ENCODE measurements around the gene PAK6. TPM values are rescaled to one million over a fixed set of nuclear protein-coding genes. Genes with fewer than 3 reads are reported as not detected.
A peak's percentile ranks its signal among the peaks of the same experiment; 100 is the strongest.

Gene PAK6
- total RNA-seq, 1 donor from 2014 or later = 29.5 TPM

DNA sequence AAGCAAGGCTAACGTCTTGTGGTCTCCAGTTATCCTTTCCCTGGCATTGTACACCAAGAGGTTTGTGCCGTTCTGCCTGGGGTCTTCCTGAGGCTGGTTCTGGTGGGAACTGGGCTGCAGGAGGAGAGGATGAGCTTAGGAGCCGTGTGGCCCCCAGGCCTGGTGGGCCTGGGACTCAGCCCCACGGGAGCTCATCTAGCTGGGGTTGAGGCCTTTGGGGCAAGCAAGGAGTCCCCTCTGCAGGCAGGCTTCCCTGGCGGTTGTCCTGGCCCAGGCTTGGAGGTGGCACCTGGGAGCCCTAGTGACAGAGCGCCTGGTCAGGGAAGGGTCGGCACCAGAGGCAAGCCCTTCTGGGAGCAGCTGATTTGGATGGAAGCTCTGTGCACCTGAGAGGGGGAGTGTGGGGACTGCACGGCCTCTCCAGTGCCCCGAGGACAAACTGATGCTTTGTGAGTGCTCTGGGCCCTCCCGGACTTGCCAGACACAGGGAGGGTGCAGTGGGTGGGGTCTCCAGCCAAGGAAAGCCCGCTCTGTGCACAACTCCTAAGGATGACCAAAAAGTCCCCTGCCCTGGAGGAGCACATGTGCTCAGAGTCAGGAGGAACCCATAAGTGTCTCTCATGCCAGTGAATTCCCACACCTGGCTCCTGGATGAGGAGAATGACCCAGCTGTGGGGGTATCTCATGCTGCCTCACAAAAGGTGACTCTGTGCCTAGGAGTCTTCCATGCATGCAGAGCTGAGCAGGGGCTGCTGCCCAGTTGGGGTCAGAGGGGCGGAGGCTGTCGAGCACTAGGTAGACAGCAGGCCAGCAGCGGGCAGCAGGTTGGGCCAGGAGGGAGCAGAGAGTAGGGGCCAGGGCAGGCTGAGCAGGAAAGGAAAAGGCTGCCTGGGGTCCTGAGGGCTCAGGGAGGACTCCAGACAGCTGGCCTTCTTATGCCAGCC lies 2.7 kb downstream of the PAK6 start:
- DNase-seq (ENCODE audit: low spot score) = peak; percentile 35

DNA sequence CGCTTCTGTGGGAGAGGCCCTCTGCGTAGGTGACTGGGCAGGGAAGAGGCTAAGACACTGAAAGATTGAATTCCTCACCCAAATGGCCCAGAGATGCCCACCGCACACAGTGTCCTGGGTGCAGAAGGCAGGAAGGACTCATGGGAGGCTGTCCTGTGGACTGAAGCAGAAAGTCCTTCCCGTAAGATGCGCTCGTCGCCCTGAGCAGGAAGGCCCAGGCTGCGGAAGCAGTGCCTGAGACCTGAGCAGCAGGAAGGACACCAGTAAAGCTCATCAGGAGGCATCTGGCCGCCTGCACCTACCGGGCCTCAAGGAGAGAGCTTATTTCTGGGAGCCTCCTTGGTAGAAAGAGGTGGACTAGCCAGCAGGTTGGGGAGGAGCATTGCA lies 3.3 kb downstream of the PAK6 start:
- peak; percentile 40 for DNase-seq (ENCODE audit: low spot score)

DNA sequence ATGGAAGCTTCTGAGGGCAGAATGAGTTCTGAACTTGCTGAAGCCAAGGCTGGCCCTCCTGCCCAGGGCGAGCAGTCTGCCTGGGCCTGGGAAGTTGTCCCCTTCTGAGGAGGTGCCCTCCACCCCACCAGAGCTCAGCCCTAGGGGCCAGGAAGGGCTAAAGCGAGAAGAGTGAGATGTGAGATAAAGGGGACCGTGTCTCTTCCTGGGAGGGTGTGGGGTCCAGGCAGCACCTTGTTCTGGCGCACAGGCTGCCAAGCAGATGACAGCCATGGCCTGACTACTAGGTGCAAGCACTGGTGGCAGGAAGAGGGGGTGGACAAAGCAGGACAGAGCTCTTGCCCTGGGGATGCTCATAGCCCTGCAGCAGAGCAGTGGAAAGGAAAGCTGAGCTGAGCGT lies 3.7 kb downstream of the PAK6 start:
- no peak for DNase-seq (ENCODE audit: low spot score)

DNA sequence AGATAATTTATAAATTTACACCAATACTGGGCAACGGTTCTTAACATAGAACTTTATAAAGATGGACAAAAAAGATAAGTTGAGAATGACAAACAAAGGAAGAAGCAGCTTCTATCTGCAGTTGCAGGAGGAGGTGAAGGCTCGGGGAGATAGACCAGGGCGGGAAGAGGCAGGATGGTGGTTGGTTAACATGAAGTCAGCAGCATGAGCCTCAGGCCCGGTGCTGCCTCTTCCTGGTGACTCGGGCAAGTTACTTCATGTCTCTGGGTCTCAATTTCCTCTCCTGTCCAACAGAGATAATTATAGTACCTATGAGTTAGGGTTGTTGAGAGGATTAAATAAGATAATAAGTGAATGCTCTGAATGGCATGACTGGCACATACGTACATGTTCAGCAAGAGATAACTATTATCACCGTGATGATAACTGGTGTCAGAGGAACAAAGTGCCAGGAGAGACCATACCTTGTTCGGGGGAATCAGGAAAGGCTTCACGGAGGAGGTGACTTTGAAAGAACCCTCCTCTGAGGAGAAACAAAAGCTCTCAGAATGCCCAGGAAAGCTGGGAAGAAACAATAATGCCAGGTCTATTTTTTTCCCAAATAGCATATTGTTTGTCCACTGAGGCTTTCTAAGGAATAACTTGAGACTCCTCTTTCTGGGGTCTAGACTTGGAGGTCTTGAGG lies 4.4 kb downstream of the PAK6 start:
- no peak for DNase-seq (ENCODE audit: low spot score)

DNA sequence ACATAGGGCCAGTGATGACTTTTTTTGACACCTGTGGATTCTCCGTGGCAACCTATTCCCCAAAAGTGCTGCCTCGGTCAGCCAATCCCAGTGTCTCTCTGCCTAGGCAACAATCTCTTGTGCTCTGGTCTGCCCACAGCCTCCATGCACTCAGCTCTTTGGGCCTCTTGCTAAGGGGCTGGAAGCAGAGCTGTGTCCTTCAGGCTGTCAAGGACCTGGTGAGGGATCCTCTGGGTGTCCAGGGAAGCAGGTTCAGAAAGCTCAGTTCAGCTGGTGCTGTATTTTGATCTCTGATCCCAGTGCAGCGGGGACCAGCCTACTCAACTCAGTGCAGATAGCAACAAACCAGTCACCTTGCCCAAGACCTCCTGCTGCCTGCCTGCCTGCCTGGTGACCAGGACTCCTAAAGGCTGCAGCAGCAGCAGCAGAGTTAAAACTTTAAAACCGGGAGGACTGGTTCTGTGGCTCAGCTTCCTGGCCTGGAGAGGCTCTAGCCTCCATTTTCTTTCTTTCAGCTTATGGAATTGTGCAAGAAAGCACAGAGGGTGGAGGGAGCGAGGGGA lies 6.2 kb downstream of the PAK6 start:
- DNase-seq (ENCODE audit: low spot score) = peak; percentile 73

DNA sequence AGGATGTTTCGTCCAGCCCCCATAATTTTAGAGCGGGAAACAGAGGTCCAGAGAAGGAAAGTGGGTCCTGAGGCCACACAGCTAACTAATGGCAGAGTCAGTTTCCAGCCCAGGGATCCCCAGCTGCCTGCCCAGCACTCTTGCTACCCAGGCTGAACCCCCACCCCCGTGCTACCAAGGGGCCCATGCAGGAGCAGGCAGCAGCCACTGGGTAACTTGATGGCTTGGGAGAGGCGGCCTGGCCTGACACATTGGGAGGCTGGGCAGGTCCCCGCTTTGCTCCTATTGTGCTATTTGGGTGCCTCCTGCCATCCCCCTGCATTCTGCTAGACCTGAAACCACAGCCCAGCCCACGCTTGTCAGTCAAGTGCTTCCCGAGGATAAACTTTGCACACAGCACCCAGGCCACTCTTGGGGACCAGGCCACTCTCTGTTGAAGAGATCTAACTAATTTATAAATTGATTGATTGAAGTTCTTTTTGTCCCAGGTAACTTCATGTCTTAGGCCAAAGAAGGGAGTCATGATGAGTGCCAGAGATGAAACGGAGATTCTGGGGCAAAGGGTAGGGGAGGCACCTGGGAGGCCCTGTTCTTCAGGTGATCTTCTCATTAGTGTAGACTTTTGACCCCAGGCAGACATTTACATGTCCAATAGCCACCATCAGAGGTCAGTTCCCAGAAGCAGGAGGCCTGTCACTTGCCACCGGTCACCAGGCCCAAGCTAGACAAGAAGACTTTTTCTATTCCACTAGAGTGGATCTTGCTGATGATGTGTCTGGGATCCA lies 7.0 kb downstream of the PAK6 start:
- no peak for DNase-seq (ENCODE audit: low spot score)

DNA sequence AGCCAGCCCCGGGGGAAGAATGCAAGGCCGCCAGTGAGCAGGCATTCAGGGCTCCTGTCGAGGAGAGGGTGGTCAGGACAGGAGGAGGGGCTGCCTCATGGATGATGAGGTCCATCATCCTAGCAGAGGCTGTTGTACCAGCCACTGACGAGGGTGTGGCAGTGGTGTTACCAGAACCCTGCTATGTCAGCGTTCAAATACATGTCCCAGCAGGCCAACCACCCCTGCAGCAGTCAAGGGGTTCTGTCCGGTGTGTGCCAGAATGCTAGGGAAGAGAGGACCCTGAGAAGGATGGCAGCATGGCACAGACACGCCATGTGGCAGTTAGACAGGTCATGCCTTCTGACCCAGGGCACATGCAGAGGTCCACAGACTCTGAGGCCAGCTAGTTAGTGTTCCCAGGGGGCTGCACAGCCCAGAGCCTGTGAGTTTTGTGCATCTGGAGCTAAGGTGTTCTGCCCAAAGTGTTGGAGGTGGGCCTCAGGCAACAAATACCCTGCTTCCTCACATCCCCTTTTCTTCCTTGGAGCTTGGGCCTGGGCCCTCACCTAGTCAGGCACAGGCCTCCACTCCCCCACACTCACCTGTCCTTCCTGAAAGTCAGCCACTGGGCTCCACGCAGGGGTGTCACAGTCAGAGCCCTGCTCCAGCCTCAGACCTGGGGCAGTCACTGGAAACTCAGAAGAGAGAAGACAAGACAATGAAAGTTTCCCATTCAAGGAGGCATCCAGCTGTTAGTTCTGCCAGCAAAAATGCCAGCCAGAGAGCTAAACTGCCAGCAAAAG lies 7.8 kb downstream of the PAK6 start:
- no peak for DNase-seq (ENCODE audit: low spot score)

DNA sequence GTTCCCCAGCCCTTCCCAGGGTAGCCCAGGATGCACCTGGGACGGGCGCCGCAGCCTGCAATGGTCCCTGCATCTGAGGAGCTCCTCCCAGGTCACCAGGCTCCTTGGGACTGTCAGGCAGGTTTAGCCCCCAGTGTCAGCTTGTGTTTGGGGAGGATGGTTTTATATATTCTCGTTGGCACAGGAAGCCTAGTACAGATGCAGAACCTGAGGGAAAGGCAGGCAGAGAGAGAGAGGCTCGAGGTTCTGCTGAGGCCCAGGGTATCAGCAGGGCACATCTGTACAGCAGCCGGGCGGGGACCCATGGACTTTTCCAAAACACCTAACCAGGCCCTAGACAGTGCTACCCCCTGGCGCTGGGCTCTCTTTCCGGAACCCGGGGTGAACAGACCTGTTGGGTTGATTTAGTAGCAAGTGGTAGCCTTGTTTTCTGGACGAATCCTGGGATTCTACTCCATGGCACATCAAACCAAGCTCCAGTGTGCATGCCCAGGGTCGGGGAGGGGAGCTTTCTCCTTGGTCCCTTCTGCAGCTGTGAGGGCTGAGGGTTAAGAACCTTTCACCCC lies 8.6 kb downstream of the PAK6 start:
- DNase-seq (ENCODE audit: low spot score) = no peak

DNA sequence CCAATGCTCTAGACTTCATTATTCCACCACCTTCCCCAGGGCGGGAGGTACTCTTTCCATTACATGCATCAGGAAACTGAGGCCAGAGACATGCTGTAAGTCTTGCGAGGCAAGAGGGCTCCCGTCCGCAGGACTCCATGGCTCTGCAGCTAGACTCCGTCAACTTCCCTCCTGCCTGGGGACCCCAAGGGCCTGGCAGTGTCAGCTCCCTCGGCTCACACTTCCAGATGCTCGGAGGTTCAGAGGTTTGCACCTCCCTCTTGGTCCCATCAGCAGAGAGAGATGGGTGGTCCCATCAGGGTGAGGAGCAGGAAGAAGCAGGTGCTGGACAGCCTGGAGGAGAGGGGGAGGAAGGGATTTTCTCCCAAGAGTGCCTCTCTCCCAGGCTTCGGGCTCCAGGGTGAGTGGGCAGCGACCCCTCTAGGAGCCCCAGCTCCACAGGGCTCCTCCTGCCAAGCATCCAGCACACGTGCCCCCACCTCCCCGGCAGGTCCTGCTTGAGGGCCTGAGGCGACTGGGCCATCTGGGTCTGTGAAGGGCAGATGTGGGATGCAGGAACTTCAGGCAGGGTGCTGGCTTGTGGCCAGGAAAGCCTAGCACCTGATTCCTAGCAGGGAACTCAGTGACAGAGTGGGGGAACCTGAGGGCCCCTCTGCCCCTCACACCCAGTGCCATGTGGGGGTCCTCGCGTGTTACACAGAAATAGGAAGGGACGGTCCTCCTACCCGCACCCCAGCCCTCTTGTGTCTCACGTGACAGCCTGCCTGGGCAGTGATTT lies 9.3 kb downstream of the PAK6 start:
- DNase-seq (ENCODE audit: low spot score) = no peak

DNA sequence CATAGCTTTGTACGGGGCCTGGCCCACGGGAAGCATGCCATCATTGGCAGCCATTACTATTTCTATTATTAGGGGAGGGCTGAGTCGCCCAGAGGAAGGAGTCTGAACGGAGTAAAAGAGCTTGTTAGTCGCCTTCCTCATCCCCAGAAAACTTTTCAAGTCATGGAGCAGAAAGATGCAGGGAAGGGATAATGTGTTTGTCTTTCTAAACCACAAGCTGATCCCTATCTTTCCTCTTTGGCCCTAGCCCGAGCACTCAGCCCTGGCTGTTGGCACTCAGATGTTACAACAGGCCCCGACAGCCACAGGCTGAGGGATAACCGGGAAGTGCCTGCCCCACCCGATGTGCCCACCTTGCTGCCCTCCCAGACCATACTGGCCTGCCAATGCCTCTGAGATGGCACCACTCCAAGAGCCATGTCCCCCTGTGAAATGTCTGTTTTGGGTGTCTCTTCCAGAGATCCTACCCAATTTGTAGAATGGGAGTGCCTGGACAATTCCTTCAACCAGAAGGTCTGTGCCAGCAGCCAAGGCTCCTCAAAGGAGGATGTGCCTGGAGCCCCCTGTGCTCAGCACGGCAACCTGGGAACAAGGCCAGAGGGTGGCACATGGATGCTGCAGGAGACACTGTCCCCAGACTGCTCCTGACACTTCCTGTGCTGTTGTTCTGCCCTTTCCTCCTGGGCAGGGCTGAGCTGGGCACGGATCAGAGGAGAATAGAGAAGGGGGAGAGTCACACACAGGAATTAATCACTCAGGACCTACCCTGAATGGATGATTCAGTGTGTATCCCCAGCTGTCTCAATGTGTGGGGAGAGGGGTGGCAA lies 10.8 kb downstream of the PAK6 start:
- no peak for DNase-seq (ENCODE audit: low spot score)

DNA sequence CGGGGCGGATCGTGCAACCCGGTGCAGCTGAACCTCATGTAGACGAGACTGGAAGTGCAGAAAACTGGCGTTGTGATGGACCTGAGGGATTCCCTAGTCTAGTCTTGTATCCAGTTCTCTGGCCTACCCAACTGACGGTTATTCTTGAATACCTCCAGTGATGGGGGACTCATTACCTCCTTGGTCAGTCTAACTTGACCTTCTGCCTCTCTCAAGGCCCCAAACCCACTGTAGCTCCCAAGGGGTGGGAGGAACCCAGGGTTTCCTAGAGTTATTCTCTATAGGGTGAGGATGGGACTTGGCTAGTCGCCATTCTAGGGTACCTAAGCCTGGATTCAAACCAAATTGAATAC lies 11.4 kb downstream of the PAK6 start:
- no peak for DNase-seq (ENCODE audit: low spot score)

DNA sequence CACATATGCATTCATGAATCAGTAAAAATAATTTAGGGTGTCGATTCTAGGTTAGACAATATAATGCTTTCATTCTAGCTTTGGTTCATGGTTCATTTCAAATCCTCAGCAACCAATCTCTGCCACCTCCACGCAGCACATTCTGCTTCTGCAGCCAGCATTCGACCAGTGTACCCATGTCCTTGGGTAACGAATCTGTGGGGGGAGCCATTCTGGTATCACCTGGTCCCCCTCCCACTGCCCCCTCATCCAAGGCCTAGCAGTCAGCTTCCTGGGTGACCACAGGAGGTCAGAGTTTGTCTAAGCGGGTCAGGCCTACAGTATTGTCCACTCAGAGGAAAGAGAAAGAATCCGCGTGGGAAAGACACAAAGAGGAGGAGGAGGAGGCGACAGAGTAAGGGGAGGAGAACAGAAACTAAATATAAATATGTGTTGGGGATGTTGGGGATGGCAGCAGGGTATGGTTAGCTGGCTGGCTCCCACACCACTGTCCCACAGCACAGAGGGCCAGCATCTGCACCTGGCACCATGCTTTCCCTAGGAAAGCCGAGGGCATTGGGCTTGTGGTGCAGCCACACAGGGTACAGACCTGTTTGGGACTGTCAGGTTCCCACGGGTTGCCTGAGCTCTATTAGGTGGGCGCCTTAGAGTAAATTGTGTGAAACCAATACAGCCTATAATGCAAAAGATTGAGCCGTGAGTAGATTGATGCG lies 12.1 kb downstream of the PAK6 start:
- no peak for DNase-seq (ENCODE audit: low spot score)

DNA sequence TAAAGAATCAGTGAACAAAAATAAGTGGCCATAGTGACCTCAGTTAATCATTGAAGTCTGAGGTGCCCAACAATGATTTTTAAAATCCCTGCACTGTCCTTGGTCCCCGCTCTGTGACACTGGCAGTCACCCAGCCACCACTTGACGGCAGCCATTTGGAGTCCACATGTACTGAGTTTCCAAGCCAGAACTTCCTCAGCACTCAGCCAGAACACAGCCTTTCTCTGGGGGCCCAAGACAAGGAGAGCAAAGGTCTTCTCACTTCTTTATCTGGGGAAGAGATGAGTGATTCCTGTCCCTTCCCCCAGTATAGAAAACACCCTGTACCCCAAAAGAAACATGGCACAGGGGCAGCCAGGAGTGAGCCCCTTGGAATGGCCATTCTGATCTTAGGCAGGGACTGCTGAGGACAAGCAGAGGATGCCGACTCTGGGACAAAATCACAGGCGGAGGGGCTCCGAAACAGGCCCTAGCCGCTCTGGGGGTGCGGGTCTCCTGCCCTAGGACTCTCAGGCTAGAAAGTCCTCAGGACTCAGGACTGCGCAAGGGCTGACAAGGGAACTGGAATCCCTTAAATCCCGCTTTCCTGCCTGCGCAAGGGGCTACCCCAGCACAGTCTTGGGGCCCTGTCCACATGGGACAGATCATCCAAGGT lies 12.8 kb downstream of the PAK6 start:
- DNase-seq (ENCODE audit: low spot score) = no peak

DNA sequence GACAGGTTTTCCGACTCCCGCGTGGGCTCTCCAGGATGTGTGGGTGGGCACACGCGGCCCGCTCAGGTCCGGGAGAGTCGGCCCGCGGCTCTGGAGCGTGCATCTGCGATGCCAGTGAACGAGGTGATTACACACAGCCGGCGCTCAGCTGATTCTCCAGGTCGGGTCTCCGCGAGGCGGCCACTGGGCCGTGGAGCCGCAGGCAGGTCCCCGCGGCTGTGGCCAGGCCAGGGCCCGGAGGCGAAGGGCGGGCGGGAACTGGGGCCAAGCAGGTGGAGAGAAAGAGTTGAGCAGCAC lies 13.2 kb downstream of the PAK6 start:
- DNase-seq (ENCODE audit: low spot score) = no peak

DNA sequence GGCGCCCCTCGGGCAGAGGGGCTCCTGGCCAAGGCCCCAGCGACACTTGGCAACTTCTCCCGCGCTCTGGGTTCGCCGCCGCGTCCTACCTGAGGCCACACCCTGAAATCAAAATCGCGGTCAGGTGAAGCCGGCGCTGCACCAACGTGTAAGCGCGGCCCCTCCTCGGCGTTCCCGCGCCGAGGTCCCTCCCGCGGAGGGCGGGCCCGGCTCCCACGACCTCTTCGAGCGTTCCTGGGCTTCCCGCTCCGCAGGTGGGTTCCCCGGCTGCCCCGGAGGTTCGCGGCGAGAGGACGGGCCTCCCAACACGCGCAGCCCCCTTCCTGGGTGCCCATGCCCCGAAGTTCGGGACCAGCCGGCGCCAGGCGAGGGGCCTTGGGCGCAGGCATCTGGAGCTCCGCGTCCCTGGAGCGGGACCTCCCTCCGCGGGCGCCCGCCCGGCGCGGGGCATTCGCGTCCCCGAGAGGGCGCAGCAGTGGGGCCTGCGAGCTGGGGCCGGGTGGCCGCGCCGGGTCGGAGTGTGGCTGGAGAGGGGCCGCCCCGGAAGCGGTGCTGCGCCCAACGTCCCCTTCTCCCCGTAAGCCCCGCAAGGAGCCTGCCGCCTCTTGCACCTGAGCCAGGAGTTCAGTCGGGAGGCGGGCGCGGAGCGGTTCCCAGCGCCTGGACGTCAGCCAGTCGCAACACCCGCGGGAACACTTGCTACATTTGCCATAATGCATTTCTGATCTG lies 13.7 kb downstream of the PAK6 start:
- DNase-seq (ENCODE audit: low spot score) = peak; percentile 64

DNA sequence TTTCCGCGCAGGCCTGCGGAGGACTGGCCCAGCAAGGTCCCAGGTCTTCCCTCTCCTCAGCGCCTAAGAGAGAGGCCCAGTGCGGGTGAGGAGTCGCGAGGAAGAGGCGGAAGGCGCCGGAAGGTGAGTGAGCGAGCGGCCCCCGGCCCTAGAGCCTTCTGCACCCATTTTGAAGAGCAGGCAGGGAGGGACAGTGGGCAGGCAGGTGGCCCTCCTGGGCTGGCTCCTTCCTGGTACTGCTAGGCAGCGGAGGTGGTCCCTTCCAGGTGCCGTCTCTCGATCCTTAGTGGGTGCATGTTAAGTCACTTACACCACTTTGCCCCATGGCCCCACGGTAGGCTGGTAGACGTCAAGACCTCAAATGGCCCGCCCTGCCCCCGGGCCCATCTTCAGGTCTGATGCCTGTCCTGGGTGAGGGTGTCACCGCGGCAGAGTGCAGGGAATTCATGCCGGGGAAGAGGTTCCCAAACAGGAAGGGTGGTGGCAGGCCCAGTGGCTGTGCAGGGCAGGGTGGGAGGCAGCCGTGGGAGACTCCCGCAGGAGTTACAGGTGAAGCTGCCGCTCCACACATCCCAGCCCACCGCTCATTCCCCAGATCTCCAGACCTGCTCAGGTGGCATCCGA lies 14.4 kb downstream of the PAK6 start:
- no peak for DNase-seq (ENCODE audit: low spot score)

DNA sequence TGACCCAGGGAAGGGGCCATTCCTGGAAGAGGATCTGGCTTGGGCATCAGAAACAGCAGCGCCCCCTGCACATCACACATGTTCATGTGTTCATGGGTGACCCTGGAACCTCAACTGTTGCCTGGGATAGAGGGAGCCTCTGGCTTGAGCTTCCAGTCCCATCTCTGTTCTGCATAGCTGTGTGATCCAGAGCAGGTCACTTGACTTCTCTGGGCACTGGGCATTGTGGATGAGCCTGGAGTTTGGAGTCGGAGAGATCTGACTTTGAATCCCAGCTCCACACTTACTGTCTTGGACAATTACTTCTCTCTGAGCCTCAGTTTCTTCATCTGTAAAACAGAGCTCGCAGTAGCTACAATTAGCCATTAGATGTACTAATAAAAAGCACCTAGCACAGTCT lies 15.6 kb downstream of the PAK6 start:
- no peak for DNase-seq (ENCODE audit: low spot score)

Measured in ureter (tissue), 1 donor.